Caco-2 (cell line): ENCODE results near the gene PKN1. TPM values are rescaled to one million over a fixed set of nuclear protein-coding genes. Genes with fewer than 3 reads are reported as not detected.
"Not testable (repeated sequence)": the region's sequence is repeated elsewhere in the genome, so short reads cannot be mapped to it uniquely, and the experiment has no call there.

Experiments
- BruUV-seq: library from RNA; stranded (reverse); fragments of 400-500 nt; replicated peaks from 2 replicates; lab custom pipeline; 2021; lab: Mats Ljungman, UMichigan
- CTCF ChIA-PET: fragments of 300-600 bp; sonication (Branson Sonifier 250); formaldehyde crosslinking; loops from one replicate; lab custom pipeline; 2022; ENCODE audit warnings: antibody characterized with exemption; lab: Charles Lee
- POLR2A ChIA-PET: fragments of 300-600 bp; sonication (Branson Sonifier 250); formaldehyde crosslinking; loops from one replicate; lab custom pipeline; 2022; ENCODE audit warnings: antibody characterized with exemption; lab: Charles Lee
- DNase-seq, 2 experiments: peaks; one replicate each; pipeline versions ENCODE4 v3.0.0 to v3.0.0-alpha.2; 2020 to 2022
- H3K27me3 ChIP-seq: replicated peaks from 2 replicates; pipeline ENCODE4 v1.6.0; 2011; ENCODE audit warnings: low read length; ENCODE audit not compliant: control insufficient read depth, insufficient read depth
- H3K36me3 ChIP-seq: 2 replicates; pipeline ENCODE4 v1.5.1; 2011; ENCODE audit warnings: low read length; ENCODE audit not compliant: control insufficient read depth, insufficient read depth
- H3K4me1 ChIP-seq: fragments of 250-450 bp; sonication (Bioruptor Pico); 2 replicates; pipeline ENCODE4 v1.5.1; 2020; ENCODE audit warnings: mild to moderate bottlenecking
- H3K4me3 ChIP-seq: 2 replicates; pipeline ENCODE4 v1.5.1; 2011; ENCODE audit warnings: low read depth, mild to moderate bottlenecking, control low read depth, low read length
- H3K9me3 ChIP-seq: fragments of 250-450 bp; sonication (Bioruptor Pico); 2 replicates; pipeline ENCODE4 v1.5.1; 2020; ENCODE audit warnings: mild to moderate bottlenecking, moderate library complexity
- H3K27ac Mint-ChIP-seq: one replicate; pipeline ENCODE4 v1.8.0; 2022; ENCODE audit warnings: mixed read lengths; ENCODE audit not compliant: unreplicated experiment
- H3K27me3 Mint-ChIP-seq: one replicate; pipeline ENCODE4 v1.8.0; 2022; ENCODE audit warnings: mixed read lengths; ENCODE audit not compliant: insufficient read depth, unreplicated experiment
- H3K36me3 Mint-ChIP-seq: one replicate; pipeline ENCODE4 v1.8.0; 2022; ENCODE audit warnings: mild to moderate bottlenecking, mixed read lengths; ENCODE audit not compliant: insufficient read depth, unreplicated experiment
- H3K4me1 Mint-ChIP-seq: one replicate; pipeline ENCODE4 v1.8.0; 2022; ENCODE audit warnings: low read depth, mixed read lengths; ENCODE audit not compliant: unreplicated experiment
- H3K4me3 Mint-ChIP-seq: one replicate; pipeline ENCODE4 v1.8.0; 2022; ENCODE audit warnings: mild to moderate bottlenecking, moderate library complexity, mixed read lengths; ENCODE audit not compliant: unreplicated experiment
- H3K9me3 Mint-ChIP-seq: one replicate; pipeline ENCODE4 v1.8.0; 2022; ENCODE audit warnings: mixed read lengths; ENCODE audit not compliant: unreplicated experiment
- CTCF ChIP-seq, 2 experiments: fragments of 200-600 bp in 1 of 2; IDR thresholded peaks; 1 replicate in 1 of 2; 2 replicates in 1 of 2; pipeline versions ENCODE4 v1.5.1 to v1.8.0; 2011 to 2022; ENCODE audit warnings: antibody characterized with exemption in 1 of 2, control low read depth in 1 of 2, inconsistent platforms in 1 of 2, low read depth in 1 of 2, low read length in 1 of 2, mild to moderate bottlenecking in 1 of 2, moderate library complexity in 1 of 2; ENCODE audit not compliant: insufficient read depth in 1 of 2, severe bottlenecking in 1 of 2, unreplicated experiment in 1 of 2
- intact Hi-C: fragments of 100-400 bp; cut with micrococcal nuclease; formaldehyde crosslinking; loops from one replicate; pipeline ENCODE4 v1.10.0; 2022; ENCODE audit not compliant: unreplicated experiment
- total RNA-seq: library from RNA; stranded (reverse); gene quantifications from 2 replicates; pipeline ENCODE4 v1.2.3, GENCODE V29; 2022

PKN1 gene
- total RNA-seq, 1 experiment from 2014 or later, result 102 TPM

GRCh38 chr19:14395710-14396336, 37.3 kb upstream of the PKN1 start:
- H3K36me3 ChIP-seq, result no peaks in the 10 kb centered on the region; the same call in 1 of the 2 replicates
- Mint-ChIP-seq H3K4me1 (no peaks in the 10 kb centered on the region), H3K27ac (no peak overlapping the region), H3K36me3 (peaks cover 11% of the 10 kb centered on the region), H3K27me3 (no peaks in the 10 kb centered on the region), H3K9me3 (no peaks in the 10 kb centered on the region), H3K4me3 (no peak overlapping the region)
- POLR2A ChIA-PET, result no interaction called here
- H3K9me3 ChIP-seq, result no peaks in the 10 kb centered on the region
- TF ChIP-seq CTCF (IDR thresholded peaks at IDR 0.05; ENCODE audit: insufficient read depth in 1 of 2, low read depth in 1 of 2, low read length in 1 of 2, severe bottlenecking in 1 of 2, unreplicated experiment in 1 of 2), result no peak
- CTCF ChIA-PET, result no interaction called here
- H3K27me3 ChIP-seq, result no peaks in the 10 kb centered on the region
- no TSS peak for BruUV-seq
- intact Hi-C loops, result no loop called here
- no peak overlapping the region for H3K4me3 ChIP-seq
- H3K4me1 ChIP-seq, result no peaks in the 10 kb centered on the region
- no peak for DNase-seq

- BruUV-seq, H3K9me3 Mint-ChIP-seq, intact Hi-C loops, H3K9me3 ChIP-seq, CTCF ChIA-PET, H3K4me3 ChIP-seq, DNase-seq, H3K27me3 ChIP-seq, H3K27me3 Mint-ChIP-seq, POLR2A ChIA-PET, H3K36me3 ChIP-seq, H3K4me1 ChIP-seq, H3K27ac Mint-ChIP-seq, H3K4me1 Mint-ChIP-seq, H3K4me3 Mint-ChIP-seq: not testable (repeated sequence)
- H3K36me3 Mint-ChIP-seq, result peaks cover 11% of the 10 kb centered on the region
Measured at GRCh38 chr19:14396730-14397129, 36.4 kb upstream of the PKN1 start.

- CTCF ChIA-PET, H3K36me3 ChIP-seq, intact Hi-C loops, H3K9me3 Mint-ChIP-seq, DNase-seq, H3K4me3 ChIP-seq, H3K27me3 ChIP-seq, H3K4me3 Mint-ChIP-seq, H3K4me1 Mint-ChIP-seq, POLR2A ChIA-PET, H3K4me1 ChIP-seq, BruUV-seq, H3K27me3 Mint-ChIP-seq, H3K9me3 ChIP-seq, H3K27ac Mint-ChIP-seq: not testable (repeated sequence)
- H3K36me3 Mint-ChIP-seq, result peaks cover 13% of the 10 kb centered on the region
Measured at GRCh38 chr19:14397168-14397567, 35.9 kb upstream of the PKN1 start.

- no peaks in the 10 kb centered on the region for H3K9me3 ChIP-seq
- no peaks in the 10 kb centered on the region for H3K4me1 ChIP-seq
- Mint-ChIP-seq H3K9me3 (no peaks in the 10 kb centered on the region), H3K27ac (no peak overlapping the region), H3K27me3 (no peaks in the 10 kb centered on the region), H3K4me3 (no peak overlapping the region), H3K36me3 (peaks cover 38% of the 10 kb centered on the region), H3K4me1 (no peaks in the 10 kb centered on the region)
- no peak overlapping the region for H3K4me3 ChIP-seq
- intact Hi-C loops, result no loop called here
- no peaks in the 10 kb centered on the region for H3K27me3 ChIP-seq
- ChIA-PET POLR2A (no interaction called here), CTCF (interaction anchor here (0.6 kb wide), 1 partner anchor 53 kb away, joined by 9 read pairs; no protein-coding TSS in a partner anchor)
- DNase-seq, result no peak
- H3K36me3 ChIP-seq, result peaks cover 2% of the 10 kb centered on the region
- no TSS peak for BruUV-seq
- no peak for TF ChIP-seq CTCF (IDR thresholded peaks at IDR 0.05; ENCODE audit: insufficient read depth in 1 of 2, low read depth in 1 of 2, low read length in 1 of 2, severe bottlenecking in 1 of 2, unreplicated experiment in 1 of 2)
Measured at GRCh38 chr19:14400951-14401431, 32.1 kb upstream of the PKN1 start.
